Lung microvascular endothelial cell (primary cell): ENCODE results near the gene ADGRL4. TPM values are rescaled to one million over a fixed set of nuclear protein-coding genes. Genes with fewer than 3 reads are reported as not detected.
"Not testable (repeated sequence)": the region's sequence is repeated elsewhere in the genome, so short reads cannot be mapped to it uniquely, and the experiment has no call there.

Experiments
- DNase-seq, 2 donors: peaks; one replicate each; pipeline versions ENCODE4 v3.0.0 to v3.0.0-alpha.2; 2010; ENCODE audit warnings: low read depth in 2 of 2
- total RNA-seq: library from RNA; depleted of rRNA; stranded (reverse); fragments of >200 nt; gene quantifications from 2 replicates; pipeline ENCODE4 v1.2.1, GENCODE V29; 2014

ADGRL4 gene
- 77.8 and 109 TPM in 2 replicates for total RNA-seq

GRCh38 chr1:79006564-79006963, at the start of gene ADGRL4:
TSS of gene ADGRL4 (minus strand) at chr1:79006730. CDS start at chr1:79006654, 76 bp downstream.
- peak; percentile 94 for DNase-seq

GRCh38 chr1:79055856-79056255, 49.3 kb upstream of the ADGRL4 start:
- no peak for DNase-seq

GRCh38 chr1:79052829-79053449, 46.4 kb upstream of the ADGRL4 start:
- DNase-seq = peak; percentile 40 to 47

- no peak for DNase-seq
These were observed 38.6 kb upstream of the ADGRL4 start for GRCh38 chr1:79044974-79045650.

GRCh38 chr1:79043506-79043905, 37.0 kb upstream of the ADGRL4 start:
- DNase-seq = peak in 1 of 2 donors; percentile 8

GRCh38 chr1:79042539-79042938, 36.0 kb upstream of the ADGRL4 start:
- DNase-seq = peak; percentile 2 to 18

GRCh38 chr1:79042117-79042516, 35.6 kb upstream of the ADGRL4 start:
- DNase-seq = peak; percentile 61 to 69

- DNase-seq = peak in 1 of 2 donors; percentile 44
These were observed 35.1 kb upstream of the ADGRL4 start for GRCh38 chr1:79041666-79042065.

- peak; percentile 44 to 45 for DNase-seq
These were observed 34.0 kb upstream of the ADGRL4 start for GRCh38 chr1:79040424-79041082.

GRCh38 chr1:79037085-79037484, 30.6 kb upstream of the ADGRL4 start:
- DNase-seq = no peak

GRCh38 chr1:79012500-79012899, 6.0 kb upstream of the ADGRL4 start:
- no peak for DNase-seq

- peak in 1 of 2 donors; percentile 34 for DNase-seq
These were observed 4.1 kb upstream of the ADGRL4 start for GRCh38 chr1:79010589-79010988.

- peak; percentile 42 to 59 for DNase-seq
These were observed 585 bp downstream of the ADGRL4 start for GRCh38 chr1:79005945-79006344.

GRCh38 chr1:79004916-79005315, 1.6 kb downstream of the ADGRL4 start:
- DNase-seq = peak; percentile 56 to 79

- DNase-seq = no peak
These were observed 9.7 kb downstream of the ADGRL4 start for GRCh38 chr1:78996791-78997190.

GRCh38 chr1:78987042-78987441, 19.5 kb downstream of the ADGRL4 start:
- DNase-seq = no peak

- DNase-seq = peak in 1 of 2 donors; percentile 5
These were observed 26.0 kb downstream of the ADGRL4 start for GRCh38 chr1:78980511-78980910.

GRCh38 chr1:78972723-78973122, 33.8 kb downstream of the ADGRL4 start:
- DNase-seq = no peak

GRCh38 chr1:78967091-78967490, 39.4 kb downstream of the ADGRL4 start:
- DNase-seq = not testable (repeated sequence)

- peak in 1 of 2 donors; percentile 61 for DNase-seq
These were observed 47.8 kb downstream of the ADGRL4 start for GRCh38 chr1:78958711-78959110.

GRCh38 chr1:78950826-78951225, 55.7 kb downstream of the ADGRL4 start:
- no peak for DNase-seq

- DNase-seq = no peak
These were observed 57.3 kb downstream of the ADGRL4 start for GRCh38 chr1:78949227-78949626.

GRCh38 chr1:78919150-78919549, 87.4 kb downstream of the ADGRL4 start:
- no peak for DNase-seq
